Natural killer cell (primary cell): Measurements from ENCODE around the gene KLHDC10. TPM values are rescaled to one million over a fixed set of nuclear protein-coding genes. Genes with fewer than 3 reads are reported as not detected.
A peak's percentile ranks its signal among the peaks of the same experiment; 100 is the strongest.

Experiments
- ATAC-seq, 3 donors: fragments of 150-1000 bp in 2 of 3; fragments of 200-7000 bp in 1 of 3; cut with Tn5 transposase; 1 replicate in 1 of 3; 2 replicates in 2 of 3; pipeline ENCODE4 v1.10.0; 2021; ENCODE audit warnings: mild to moderate bottlenecking in 2 of 3, moderate library complexity in 2 of 3
- DNase-seq, 2 donors: peaks; one replicate each; pipeline versions ENCODE4 v3.0.0 to v3.0.0-alpha.2; 2013 to 2021; ENCODE audit warnings: mixed read lengths in 1 of 2
- H3K27ac ChIP-seq: one replicate; pipeline ENCODE4 v1.5.1; 2013; ENCODE audit warnings: mild to moderate bottlenecking, low read length
- H3K27me3 ChIP-seq: one replicate; pipeline ENCODE4 v1.6.1; 2013; ENCODE audit warnings: low read length; ENCODE audit not compliant: control insufficient read depth, insufficient read depth
- H3K36me3 ChIP-seq: one replicate; pipeline ENCODE4 v1.6.1; 2013; ENCODE audit warnings: low read length; ENCODE audit not compliant: control insufficient read depth, insufficient read depth
- H3K4me1 ChIP-seq: one replicate; pipeline ENCODE4 v1.6.1; 2013; ENCODE audit warnings: low read length; ENCODE audit not compliant: control insufficient read depth, insufficient read depth
- H3K4me3 ChIP-seq: one replicate; pipeline ENCODE4 v1.5.1; 2013; ENCODE audit warnings: low read length
- H3K9me3 ChIP-seq: one replicate; pipeline ENCODE4 v1.6.1; 2013; ENCODE audit warnings: low read length; ENCODE audit not compliant: control insufficient read depth, insufficient read depth
- H3K27ac Mint-ChIP-seq, 2 donors: one replicate each; pipeline ENCODE4 v1.8.0; 2022; ENCODE audit warnings: mild to moderate bottlenecking in 2 of 2, mixed read lengths in 2 of 2, moderate library complexity in 1 of 2
- H3K27me3 Mint-ChIP-seq, 2 donors: one replicate each; pipeline ENCODE4 v1.8.0; 2022; ENCODE audit warnings: low read depth in 2 of 2, mixed read lengths in 2 of 2
- H3K36me3 Mint-ChIP-seq: one replicate; pipeline ENCODE4 v1.8.0; 2022; ENCODE audit warnings: mixed read lengths
- H3K4me1 Mint-ChIP-seq, 2 donors: one replicate each; pipeline ENCODE4 v1.8.0; 2022; ENCODE audit warnings: mixed read lengths in 2 of 2
- H3K4me3 Mint-ChIP-seq: one replicate; pipeline ENCODE4 v1.8.0; 2022; ENCODE audit warnings: mild to moderate bottlenecking, moderate library complexity, mixed read lengths
- H3K9me3 Mint-ChIP-seq, 2 donors: one replicate each; pipeline ENCODE4 v1.8.0; 2022; ENCODE audit warnings: mixed read lengths in 2 of 2
- CTCF ChIP-seq: fragments of 200-600 bp; IDR thresholded peaks from one replicate; pipeline ENCODE4 v1.8.0; 2022; ENCODE audit warnings: antibody characterized with exemption
- WGBS: methylation state at CpG from one replicate; pipeline ENCODE4 v1.1.7; 2013; ENCODE audit warnings: missing lambda C conversion rate; ENCODE audit not compliant: insufficient coverage; 5-methylcytosine and 5-hydroxymethylcytosine counted together
- intact Hi-C: fragments of 100-400 bp; cut with micrococcal nuclease; formaldehyde crosslinking; loops from one replicate; pipeline ENCODE4 v1.14.2; 2022
- total RNA-seq, 4 donors: library from RNA; stranded (reverse); fragments of 120-200 nt in 1 of 4; gene quantifications; one replicate each; pipeline versions ENCODE4 v1.2.3 to v1.2.4, GENCODE V29; 2013 to 2022

The KLHDC10 gene
- total RNA-seq, 3 donors from 2014 or later (not counting 1 experiment from before 2014, with no cell fraction given), result 13.6 to 23.2 (median 21.9) TPM

GRCh38 chr7:130149281-130150139 is 79.2 kb downstream of the KLHDC10 start:
- H3K27ac ChIP-seq, result peak overlapping the region; percentile 2
- H3K36me3 ChIP-seq, result no peaks in the 10 kb centered on the region
- WGBS, result 61% methylated on average over 20 of the region's 20 CpGs
- Mint-ChIP-seq H3K4me1 (peaks cover 8 to 12% of the 10 kb centered on the region in 2 donors), H3K4me3 (no peak overlapping the region), H3K27me3 (peaks cover 0 to 3% of the 10 kb centered on the region in 2 donors), H3K9me3 (no peaks in the 10 kb centered on the region), H3K36me3 (no peaks in the 10 kb centered on the region), H3K27ac (peak overlapping the region in 1 of 2 donors; percentile 49)
- no peak for TF ChIP-seq CTCF
- H3K9me3 ChIP-seq, result peaks cover 13% of the 10 kb centered on the region
- intact Hi-C loops, result no loop called here
- no peak for DNase-seq
- H3K4me1 ChIP-seq, result peaks cover 33% of the 10 kb centered on the region
- peaks cover 4% of the 10 kb centered on the region for H3K27me3 ChIP-seq
- no peak for ATAC-seq
- no peak overlapping the region for H3K4me3 ChIP-seq

DNA sequence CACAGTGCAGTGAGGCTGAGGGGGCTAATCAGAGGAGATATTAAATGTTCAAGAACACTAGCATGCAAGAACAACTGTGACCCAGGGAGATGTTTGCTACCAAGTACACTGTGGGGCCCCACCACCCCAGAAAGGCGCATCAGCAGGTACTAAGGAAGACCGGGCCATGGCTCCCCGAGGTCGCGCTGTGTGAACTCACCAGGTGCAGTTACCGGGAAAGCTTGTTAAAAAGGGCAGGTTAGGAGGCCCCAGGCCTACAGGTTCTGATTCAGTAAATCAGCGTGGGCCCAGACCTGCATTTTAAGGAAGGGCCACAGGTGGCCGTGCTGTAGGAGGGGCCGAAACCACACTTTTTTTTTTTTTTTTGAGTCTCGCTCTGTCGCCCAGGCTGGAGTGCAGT is 80.3 kb downstream of the KLHDC10 start:
- Histone ChIP-seq H3K4me1 (peaks cover 33% of the 10 kb centered on the region), H3K4me3 (no peak overlapping the region), H3K27ac (no peak overlapping the region), H3K36me3 (no peaks in the 10 kb centered on the region), H3K9me3 (peaks cover 13% of the 10 kb centered on the region), H3K27me3 (peaks cover 7% of the 10 kb centered on the region)
- Mint-ChIP-seq H3K36me3 (no peaks in the 10 kb centered on the region), H3K27me3 (peaks cover 0 to 3% of the 10 kb centered on the region in 2 donors), H3K4me1 (peaks cover 5 to 9% of the 10 kb centered on the region in 2 donors), H3K9me3 (no peaks in the 10 kb centered on the region), H3K27ac (no peak overlapping the region), H3K4me3 (no peak overlapping the region)
- TF ChIP-seq CTCF, result no peak
- ATAC-seq (no peak), DNase-seq (no peak)
- WGBS, result 71% methylated on average over 11 of the region's 11 CpGs
- intact Hi-C loops, result no loop called here

DNA sequence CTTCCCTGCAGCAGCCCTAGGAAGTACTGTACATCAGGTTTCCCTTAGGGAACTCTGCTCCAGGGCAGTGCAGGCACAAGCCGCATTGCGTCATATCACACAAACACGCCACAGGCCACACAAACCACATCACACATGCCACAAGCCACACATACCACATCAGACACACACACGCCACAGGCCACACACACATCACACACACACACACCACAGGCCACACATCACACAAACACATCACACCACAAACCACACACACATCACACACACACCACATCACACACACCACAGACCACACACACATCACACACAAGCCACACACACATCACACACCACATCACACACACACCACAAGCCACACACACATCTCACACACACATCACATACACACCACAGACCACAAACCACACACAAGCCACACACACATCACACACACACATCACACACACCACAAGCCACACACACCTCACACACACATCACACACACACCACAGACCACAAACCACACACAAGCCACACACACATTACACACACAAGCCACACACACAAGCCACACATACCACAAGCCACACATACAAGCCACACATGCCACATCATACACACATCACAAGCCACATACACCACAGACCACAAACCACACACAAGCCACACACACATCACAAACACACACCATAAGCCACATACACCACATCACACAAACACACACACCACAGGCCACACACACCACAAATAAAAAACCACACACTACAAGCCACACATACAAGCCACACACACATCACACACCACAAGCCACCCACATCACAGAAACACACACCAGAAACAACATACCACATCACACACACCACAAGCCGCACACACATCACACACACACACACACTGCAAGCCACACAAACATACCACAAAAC is 81.5 kb downstream of the KLHDC10 start:
- peaks cover 13% of the 10 kb centered on the region for H3K9me3 ChIP-seq
- H3K36me3 Mint-ChIP-seq, result no peaks in the 10 kb centered on the region
- ATAC-seq, result peak; percentile 46 to 73 (median 49)
- no peaks in the 10 kb centered on the region for H3K36me3 ChIP-seq
- peak overlapping the region; percentile 49 for H3K27ac ChIP-seq
- H3K27me3 Mint-ChIP-seq, result peaks cover 0 to 3% of the 10 kb centered on the region in 2 donors
- intact Hi-C loops, result no loop called here
- TF ChIP-seq CTCF, result no peak
- H3K27ac Mint-ChIP-seq, result no peak overlapping the region
- peaks cover 7% of the 10 kb centered on the region for H3K27me3 ChIP-seq
- H3K4me3 Mint-ChIP-seq, result no peak overlapping the region
- H3K4me3 ChIP-seq, result no peak overlapping the region
- peaks cover 0 to 3% of the 10 kb centered on the region in 2 donors for H3K4me1 Mint-ChIP-seq
- no peaks in the 10 kb centered on the region for H3K9me3 Mint-ChIP-seq
- DNase-seq, result peak; percentile 62 to 74
- 23% methylated on average over 5 of the region's 5 CpGs for WGBS
- H3K4me1 ChIP-seq, result peaks cover 25% of the 10 kb centered on the region
